IgD-negative memory B cell (primary cell): ENCODE results near the gene ATP8A2. TPM values are rescaled to one million over a fixed set of nuclear protein-coding genes. Genes with fewer than 3 reads are reported as not detected.
A peak's percentile ranks its signal among the peaks of the same experiment; 100 is the strongest.

Experiments
- H3K27ac Mint-ChIP-seq, 3 donors: one replicate each; pipeline ENCODE4 v1.8.0; 2020 to 2022; ENCODE audit warnings: mild to moderate bottlenecking in 3 of 3, mixed read lengths in 3 of 3, moderate library complexity in 1 of 3
- H3K27me3 Mint-ChIP-seq: one replicate; pipeline ENCODE4 v1.8.0; 2021; ENCODE audit warnings: mixed read lengths
- H3K36me3 Mint-ChIP-seq: one replicate; pipeline ENCODE4 v1.8.0; 2020; ENCODE audit warnings: mild to moderate bottlenecking, mixed read lengths
- H3K4me1 Mint-ChIP-seq, 3 donors: one replicate each; pipeline ENCODE4 v1.8.0; 2020 to 2022; ENCODE audit warnings: mixed read lengths in 3 of 3, mild to moderate bottlenecking in 1 of 3
- H3K4me3 Mint-ChIP-seq, 4 donors: one replicate each; pipeline ENCODE4 v1.8.0; 2020 to 2022; ENCODE audit warnings: mild to moderate bottlenecking in 4 of 4, mixed read lengths in 4 of 4, moderate library complexity in 3 of 4
- H3K9me3 Mint-ChIP-seq, 3 donors: one replicate each; pipeline ENCODE4 v1.8.0; 2020 to 2021; ENCODE audit warnings: mixed read lengths in 3 of 3, mild to moderate bottlenecking in 1 of 3
- polyA plus RNA-seq: library from polyadenylated mRNA; unstranded; fragments of 300-500 nt; fragmentation: Illumina TruSeq; gene quantifications from one replicate; pipeline ENCODE4 v1.2.3, GENCODE V29; 2021

Gene ATP8A2
- polyA plus RNA-seq, 1 donor from 2014 or later: 0.06 TPM

GRCh38 chr13:25462301-25463125 lies 90.7 kb downstream of the ATP8A2 start:
- Mint-ChIP-seq H3K4me1 (peaks cover 0 to 1% (median 0%) of the 10 kb centered on the region in 3 donors), H3K4me3 (no peak overlapping the region), H3K27me3 (peaks cover 10% of the 10 kb centered on the region), H3K36me3 (no peaks in the 10 kb centered on the region), H3K27ac (no peak overlapping the region), H3K9me3 (peaks cover 0 to 4% (median 2%) of the 10 kb centered on the region in 3 donors)

GRCh38 chr13:25463496-25463895 lies 91.7 kb downstream of the ATP8A2 start:
- H3K36me3 Mint-ChIP-seq: no peaks in the 10 kb centered on the region
- peaks cover 0 to 4% (median 2%) of the 10 kb centered on the region in 3 donors for H3K9me3 Mint-ChIP-seq
- H3K27ac Mint-ChIP-seq: no peak overlapping the region
- H3K4me1 Mint-ChIP-seq: peaks cover 0 to 1% (median 0%) of the 10 kb centered on the region in 3 donors
- peaks cover 17% of the 10 kb centered on the region for H3K27me3 Mint-ChIP-seq
- no peak overlapping the region for H3K4me3 Mint-ChIP-seq

- peaks cover 0 to 2% (median 2%) of the 10 kb centered on the region in 3 donors for H3K9me3 Mint-ChIP-seq
- no peak overlapping the region for H3K4me3 Mint-ChIP-seq
- no peaks in the 10 kb centered on the region for H3K36me3 Mint-ChIP-seq
- peak overlapping the region in 1 of 3 donors; percentile 9 for H3K27ac Mint-ChIP-seq
- peaks cover 0 to 4% (median 3%) of the 10 kb centered on the region in 3 donors for H3K4me1 Mint-ChIP-seq
- peaks cover 34% of the 10 kb centered on the region for H3K27me3 Mint-ChIP-seq
These were observed 95.1 kb downstream of the ATP8A2 start for GRCh38 chr13:25466880-25467279.

- Mint-ChIP-seq H3K9me3 (peaks cover 0 to 2% (median 0%) of the 10 kb centered on the region in 3 donors), H3K4me3 (peak overlapping the region in 1 of 4 donors; percentile 53), H3K27me3 (peaks cover 38% of the 10 kb centered on the region), H3K27ac (no peak overlapping the region), H3K4me1 (peaks cover 0 to 4% (median 3%) of the 10 kb centered on the region in 3 donors), H3K36me3 (no peaks in the 10 kb centered on the region)
These were observed 96.8 kb downstream of the ATP8A2 start for GRCh38 chr13:25468325-25469168.

GRCh38 chr13:25469169-25469525 lies 97.4 kb downstream of the ATP8A2 start:
- Mint-ChIP-seq H3K27me3 (peaks cover 38% of the 10 kb centered on the region), H3K4me3 (peak overlapping the region in 1 of 4 donors; percentile 10), H3K36me3 (no peaks in the 10 kb centered on the region), H3K9me3 (peaks cover 0 to 2% (median 0%) of the 10 kb centered on the region in 3 donors), H3K4me1 (peaks cover 0 to 3% (median 2%) of the 10 kb centered on the region in 3 donors), H3K27ac (no peak overlapping the region)

GRCh38 chr13:25473864-25474263 lies 102.1 kb downstream of the ATP8A2 start:
- H3K4me3 Mint-ChIP-seq: no peak overlapping the region
- H3K9me3 Mint-ChIP-seq: peaks cover 0 to 4% (median 3%) of the 10 kb centered on the region in 3 donors
- H3K4me1 Mint-ChIP-seq: peaks cover 0 to 3% (median 2%) of the 10 kb centered on the region in 3 donors
- H3K36me3 Mint-ChIP-seq: no peaks in the 10 kb centered on the region
- no peak overlapping the region for H3K27ac Mint-ChIP-seq
- peaks cover 22% of the 10 kb centered on the region for H3K27me3 Mint-ChIP-seq

- no peaks in the 10 kb centered on the region for H3K27me3 Mint-ChIP-seq
- peaks cover 6 to 11% (median 7%) of the 10 kb centered on the region in 3 donors for H3K9me3 Mint-ChIP-seq
- H3K4me1 Mint-ChIP-seq: no peaks in the 10 kb centered on the region
- no peak overlapping the region for H3K4me3 Mint-ChIP-seq
- H3K27ac Mint-ChIP-seq: no peak overlapping the region
- H3K36me3 Mint-ChIP-seq: no peaks in the 10 kb centered on the region
These were observed 106.4 kb downstream of the ATP8A2 start for GRCh38 chr13:25478186-25478585.

- H3K9me3 Mint-ChIP-seq: peaks cover 0 to 3% (median 0%) of the 10 kb centered on the region in 3 donors
- H3K4me3 Mint-ChIP-seq: no peak overlapping the region
- H3K27ac Mint-ChIP-seq: no peak overlapping the region
- H3K4me1 Mint-ChIP-seq: no peaks in the 10 kb centered on the region
- H3K27me3 Mint-ChIP-seq: peaks cover 8% of the 10 kb centered on the region
- no peaks in the 10 kb centered on the region for H3K36me3 Mint-ChIP-seq
These were observed 117.5 kb downstream of the ATP8A2 start for GRCh38 chr13:25489238-25489637.

GRCh38 chr13:25490236-25490635 lies 118.5 kb downstream of the ATP8A2 start:
- H3K4me3 Mint-ChIP-seq: no peak overlapping the region
- H3K9me3 Mint-ChIP-seq: no peaks in the 10 kb centered on the region
- H3K27ac Mint-ChIP-seq: no peak overlapping the region
- peaks cover 11% of the 10 kb centered on the region for H3K27me3 Mint-ChIP-seq
- no peaks in the 10 kb centered on the region for H3K4me1 Mint-ChIP-seq
- H3K36me3 Mint-ChIP-seq: peaks cover 1% of the 10 kb centered on the region

- Mint-ChIP-seq H3K27ac (no peak overlapping the region), H3K27me3 (peaks cover 11% of the 10 kb centered on the region), H3K36me3 (peaks cover 1% of the 10 kb centered on the region), H3K4me3 (no peak overlapping the region), H3K9me3 (no peaks in the 10 kb centered on the region), H3K4me1 (no peaks in the 10 kb centered on the region)
These were observed 122.3 kb downstream of the ATP8A2 start for GRCh38 chr13:25493931-25494640.

GRCh38 chr13:25494698-25495411 lies 123.1 kb downstream of the ATP8A2 start:
- H3K36me3 Mint-ChIP-seq: peaks cover 1% of the 10 kb centered on the region
- H3K27me3 Mint-ChIP-seq: peaks cover 11% of the 10 kb centered on the region
- H3K4me3 Mint-ChIP-seq: no peak overlapping the region
- H3K27ac Mint-ChIP-seq: no peak overlapping the region
- peaks cover 0 to 3% (median 2%) of the 10 kb centered on the region in 3 donors for H3K9me3 Mint-ChIP-seq
- no peaks in the 10 kb centered on the region for H3K4me1 Mint-ChIP-seq

- Mint-ChIP-seq H3K4me3 (no peak overlapping the region), H3K4me1 (no peaks in the 10 kb centered on the region), H3K9me3 (peaks cover 0 to 3% (median 2%) of the 10 kb centered on the region in 3 donors), H3K27me3 (peaks cover 4% of the 10 kb centered on the region), H3K27ac (no peak overlapping the region), H3K36me3 (no peaks in the 10 kb centered on the region)
These were observed 129.5 kb downstream of the ATP8A2 start for GRCh38 chr13:25501231-25501630.

GRCh38 chr13:25502031-25502430 lies 130.3 kb downstream of the ATP8A2 start:
- Mint-ChIP-seq H3K9me3 (peaks cover 0 to 3% (median 2%) of the 10 kb centered on the region in 3 donors), H3K27ac (no peak overlapping the region), H3K4me1 (no peaks in the 10 kb centered on the region), H3K4me3 (no peak overlapping the region), H3K36me3 (no peaks in the 10 kb centered on the region), H3K27me3 (peaks cover 5% of the 10 kb centered on the region)

GRCh38 chr13:25502551-25502950 lies 130.8 kb downstream of the ATP8A2 start:
- no peak overlapping the region for H3K4me3 Mint-ChIP-seq
- peaks cover 7% of the 10 kb centered on the region for H3K27me3 Mint-ChIP-seq
- H3K36me3 Mint-ChIP-seq: no peaks in the 10 kb centered on the region
- no peaks in the 10 kb centered on the region for H3K4me1 Mint-ChIP-seq
- H3K9me3 Mint-ChIP-seq: peaks cover 0 to 3% (median 2%) of the 10 kb centered on the region in 3 donors
- H3K27ac Mint-ChIP-seq: no peak overlapping the region
